DOHH2 (cell line): ENCODE data around the gene KDM6A.
A peak's percentile ranks its signal among the peaks of the same experiment; 100 is the strongest.
"Not testable (repeated sequence)": the region's sequence is repeated elsewhere in the genome, so short reads cannot be mapped to it uniquely, and the experiment has no call there.

Experiments
- H3F3A ChIP-seq: fragments of 200-600 bp; sonication (generic), shearing (Covaris generic); 2 replicates; pipeline ENCODE4 v1.6.0; 2016; ENCODE audit warnings: antibody characterized with exemption, mild to moderate bottlenecking; ENCODE audit not compliant: control insufficient read depth, insufficient read depth
- H3K27ac ChIP-seq: fragments of 200-600 bp; sonication (generic); 2 replicates; pipeline ENCODE4 v1.5.1; 2014; ENCODE audit warnings: low read depth, mild to moderate bottlenecking, low read length, moderate library complexity
- H3K27me3 ChIP-seq: fragments of 200-600 bp; sonication (generic); 2 replicates; pipeline ENCODE4 v1.6.1; 2014; ENCODE audit warnings: mild to moderate bottlenecking, low read length, mixed read lengths; ENCODE audit not compliant: control insufficient read depth
- H3K36me3 ChIP-seq: fragments of 200-600 bp; sonication (generic); 2 replicates; pipeline ENCODE4 v1.6.1; 2014; ENCODE audit warnings: mild to moderate bottlenecking, low read length, moderate library complexity, mixed read lengths; ENCODE audit not compliant: control insufficient read depth
- H3K4me1 ChIP-seq: fragments of 200-600 bp; sonication (generic); 2 replicates; pipeline ENCODE4 v1.6.1; 2014; ENCODE audit warnings: mild to moderate bottlenecking, low read length, mixed read lengths; ENCODE audit not compliant: control insufficient read depth
- H3K4me2 ChIP-seq: fragments of 200-600 bp; sonication (generic); 2 replicates; pipeline ENCODE4 v1.6.0; 2014; ENCODE audit warnings: mild to moderate bottlenecking, low read length, moderate library complexity
- H3K4me3 ChIP-seq: fragments of 200-600 bp; sonication (generic); 2 replicates; pipeline ENCODE4 v1.5.1; 2014; ENCODE audit warnings: mild to moderate bottlenecking, low read length, mixed read lengths
- H3K79me2 ChIP-seq: fragments of 200-600 bp; sonication (generic); 2 replicates; pipeline ENCODE4 v1.6.1; 2014; ENCODE audit warnings: mild to moderate bottlenecking, low read length, mixed read lengths; ENCODE audit not compliant: control insufficient read depth
- H3K9me2 ChIP-seq: fragments of 200-600 bp; sonication (generic); replicated peaks from 2 replicates; pipeline ENCODE4 v1.6.1; 2014; ENCODE audit warnings: mild to moderate bottlenecking, low read length, mixed read lengths; ENCODE audit not compliant: control insufficient read depth
- H3K9me3 ChIP-seq: fragments of 200-600 bp; sonication (generic); 2 replicates; pipeline ENCODE4 v1.6.1; 2014; ENCODE audit warnings: antibody characterized with exemption, low read length, mixed read lengths; ENCODE audit not compliant: control insufficient read depth, insufficient read depth
- H4K20me1 ChIP-seq: fragments of 200-600 bp; sonication (generic); 2 replicates; pipeline ENCODE4 v1.6.0; 2014; ENCODE audit warnings: low read depth, mild to moderate bottlenecking, antibody characterized with exemption, low read length, moderate library complexity; ENCODE audit not compliant: control insufficient read depth, insufficient read depth
- CTCF ChIP-seq: fragments of 200-600 bp; sonication (generic); IDR thresholded peaks from one replicate; pipeline ENCODE4 v1.5.1; 2014; ENCODE audit warnings: antibody characterized with exemption, mild to moderate bottlenecking, low read depth, low read length; ENCODE audit not compliant: poor library complexity, severe bottlenecking
- EZH2phosphoT487 ChIP-seq: fragments of 200-600 bp; sonication (generic); IDR thresholded peaks from 2 replicates; pipeline ENCODE4 v1.6.1; 2017; ENCODE audit warnings: borderline replicate concordance, mild to moderate bottlenecking, antibody characterized with exemption, low read length, moderate library complexity, mixed read lengths

Gene KDM6A

GRCh38 chrX:44889824-44890223 lies 16.8 kb downstream of the KDM6A start:
- Histone ChIP-seq H3K4me3 (no peak overlapping the region), H3K36me3 (no peaks in the 10 kb centered on the region), H4K20me1 (peaks cover 10% of the 10 kb centered on the region; the same call in 1 of the 2 replicates), H3K27ac (no peak overlapping the region), H3K79me2 (peaks cover 100% of the 10 kb centered on the region), H3F3A (peaks cover 8% of the 10 kb centered on the region; the same call in 1 of the 2 replicates), H3K4me1 (peaks cover 54% of the 10 kb centered on the region), H3K9me3 (no peaks in the 10 kb centered on the region), H3K27me3 (no peaks in the 10 kb centered on the region), H3K4me2 (peak overlapping the region; percentile 30; the same call in 1 of the 2 replicates), H3K9me2 (no peaks in the 10 kb centered on the region)
- TF ChIP-seq EZH2phosphoT487 (no peak), CTCF (no peak)

GRCh38 chrX:44890247-44890646 lies 17.3 kb downstream of the KDM6A start:
- Histone ChIP-seq H3F3A (peaks cover 8% of the 10 kb centered on the region; the same call in 1 of the 2 replicates), H3K79me2 (peaks cover 99% of the 10 kb centered on the region), H3K27ac (no peak overlapping the region), H3K9me3 (no peaks in the 10 kb centered on the region), H3K27me3 (no peaks in the 10 kb centered on the region), H3K9me2 (no peaks in the 10 kb centered on the region), H4K20me1 (peaks cover 10% of the 10 kb centered on the region; the same call in 1 of the 2 replicates), H3K36me3 (no peaks in the 10 kb centered on the region), H3K4me2 (peak overlapping the region; percentile 30; the same call in 1 of the 2 replicates), H3K4me3 (no peak overlapping the region), H3K4me1 (peaks cover 54% of the 10 kb centered on the region)
- TF ChIP-seq EZH2phosphoT487 (no peak), CTCF (no peak)

- not testable (repeated sequence) for H3K4me3 ChIP-seq, H3K9me3 ChIP-seq, H3K36me3 ChIP-seq, H3K27ac ChIP-seq, H3K27me3 ChIP-seq, H3K9me2 ChIP-seq, H3K4me2 ChIP-seq, H3F3A ChIP-seq
- Histone ChIP-seq H4K20me1 (peaks cover 10% of the 10 kb centered on the region; the same call in 1 of the 2 replicates), H3K4me1 (peaks cover 59% of the 10 kb centered on the region), H3K79me2 (peaks cover 99% of the 10 kb centered on the region)
These were observed 17.7 kb downstream of the KDM6A start for GRCh38 chrX:44890687-44891086.

GRCh38 chrX:44891642-44892041 lies 18.7 kb downstream of the KDM6A start:
- Histone ChIP-seq H3K27me3 (no peaks in the 10 kb centered on the region), H4K20me1 (peaks cover 10% of the 10 kb centered on the region; the same call in 1 of the 2 replicates), H3F3A (peaks cover 13% of the 10 kb centered on the region), H3K27ac (no peak overlapping the region), H3K79me2 (peaks cover 99% of the 10 kb centered on the region), H3K4me2 (no peak overlapping the region), H3K9me3 (no peaks in the 10 kb centered on the region), H3K36me3 (no peaks in the 10 kb centered on the region), H3K9me2 (no peaks in the 10 kb centered on the region), H3K4me1 (peaks cover 65% of the 10 kb centered on the region), H3K4me3 (no peak overlapping the region)
- no peak for TF ChIP-seq CTCF
- TF ChIP-seq EZH2phosphoT487: no peak
